CD4-positive, alpha-beta T cell (primary cell): Measurements from ENCODE around the gene PAIP2. TPM values are rescaled to one million over a fixed set of nuclear protein-coding genes. Genes with fewer than 3 reads are reported as not detected.
"Not testable (repeated sequence)": the region's sequence is repeated elsewhere in the genome, so short reads cannot be mapped to it uniquely, and the experiment has no call there.

Experiments used
- ATAC-seq: fragments of 200-7000 bp; cut with Tn5 transposase; one replicate; pipeline ENCODE4 v1.10.0; 2022; ENCODE audit warnings: mild to moderate bottlenecking; ENCODE audit not compliant: poor library complexity
- CTCF ChIA-PET: fragments of 350-600 bp; sonication (Branson Sonifier 250); formaldehyde crosslinking; loops from one replicate; lab custom pipeline; 2021; ENCODE audit warnings: antibody characterized with exemption, inconsistent platforms; lab: Charles Lee
- POLR2A ChIA-PET: fragments of 350-600 bp; sonication (Branson Sonifier 250); formaldehyde crosslinking; loops from one replicate; lab custom pipeline; 2021; ENCODE audit warnings: antibody characterized with exemption, inconsistent platforms; lab: Charles Lee
- DNase-seq, 14 experiments: peaks; one replicate each; pipeline ENCODE4 v3.0.0-alpha.2; 2013 to 2020; ENCODE audit warnings: mixed read lengths in 2 of 14
- H3K27ac ChIP-seq, 2 donors: one replicate each; pipeline versions ENCODE4 v1.5.1 to v1.7.0; 2013; ENCODE audit warnings: low read length in 2 of 2, low read depth in 1 of 2, mild to moderate bottlenecking in 1 of 2
- H3K27me3 ChIP-seq, 2 experiments: 1 replicate in 1 of 2; 2 replicates in 1 of 2; pipeline versions ENCODE4 v1.6.1 to v1.7.0; 2013; ENCODE audit warnings: low read length in 2 of 2, control low read depth in 1 of 2, mild to moderate bottlenecking in 1 of 2, moderate library complexity in 1 of 2; ENCODE audit not compliant: insufficient read depth in 2 of 2, control insufficient read depth in 1 of 2
- H3K36me3 ChIP-seq: one replicate; pipeline ENCODE4 v1.6.1; 2013; ENCODE audit warnings: low read length, control low read depth; ENCODE audit not compliant: insufficient read depth
- H3K4me1 ChIP-seq: one replicate; pipeline ENCODE4 v1.6.1; 2013; ENCODE audit warnings: low read length, control low read depth; ENCODE audit not compliant: insufficient read depth
- H3K4me3 ChIP-seq: one replicate; pipeline ENCODE4 v1.5.1; 2013; ENCODE audit warnings: mild to moderate bottlenecking, low read length, moderate library complexity
- H3K9me3 ChIP-seq, 2 experiments: 1 replicate in 1 of 2; 2 replicates in 1 of 2; pipeline versions ENCODE4 v1.6.1 to v1.7.0; 2013; ENCODE audit warnings: low read length in 2 of 2, mild to moderate bottlenecking in 2 of 2, control low read depth in 1 of 2, moderate library complexity in 1 of 2; ENCODE audit not compliant: control insufficient read depth in 1 of 2, insufficient read depth in 1 of 2
- H3K27ac Mint-ChIP-seq: one replicate; pipeline ENCODE4 v1.8.0; 2020; ENCODE audit warnings: mixed read lengths
- H3K27me3 Mint-ChIP-seq: one replicate; pipeline ENCODE4 v1.8.0; 2021; ENCODE audit warnings: mixed read lengths
- H3K36me3 Mint-ChIP-seq: one replicate; pipeline ENCODE4 v1.8.0; 2021; ENCODE audit warnings: low read depth, mixed read lengths
- H3K4me1 Mint-ChIP-seq: one replicate; pipeline ENCODE4 v1.8.0; 2021; ENCODE audit warnings: low read depth, mixed read lengths
- H3K4me3 Mint-ChIP-seq: one replicate; pipeline ENCODE4 v1.8.0; 2020; ENCODE audit warnings: mild to moderate bottlenecking, mixed read lengths
- H3K9me3 Mint-ChIP-seq: one replicate; pipeline ENCODE4 v1.8.0; 2020; ENCODE audit warnings: mixed read lengths
- CTCF ChIP-seq: fragments of 200-600 bp; IDR thresholded peaks from one replicate; pipeline ENCODE4 v1.8.0; 2022; ENCODE audit warnings: antibody characterized with exemption, mild to moderate bottlenecking
- intact Hi-C, 2 experiments: fragments of 100-400 bp; cut with DNase I in 1 of 2; cut with micrococcal nuclease in 1 of 2; formaldehyde crosslinking; loops; one replicate each; pipeline versions ENCODE4 v1.15.1 to v1.9.0; 2023 to 2025; cut with DNase I, micrococcal nuclease
- total RNA-seq, 174 experiments: library from RNA in 2 of 174; stranded (reverse) in 2 of 174; gene quantifications; one replicate each; pipeline ENCODE4 v1.2.3 and lab custom pipeline; 2021 to 2026

The PAIP2 gene
- total RNA-seq, 2 experiments from 2014 or later = 151 to 156 TPM

- Histone ChIP-seq H3K4me1 (peaks cover 33% of the 10 kb centered on the region), H3K36me3 (peaks cover 6% of the 10 kb centered on the region), H3K27me3 (no peaks in the 10 kb centered on the region), H3K9me3 (no peaks in the 10 kb centered on the region), H3K27ac (peak overlapping the region in 1 of 2 donors; percentile 25), H3K4me3 (no peak overlapping the region)
- H3K9me3 Mint-ChIP-seq = no peaks in the 10 kb centered on the region
- H3K36me3 Mint-ChIP-seq = peaks cover 44% of the 10 kb centered on the region
- intact Hi-C loops = no loop called here
- ATAC-seq = no peak
- DNase-seq = no peak
- POLR2A ChIA-PET = interaction anchor here (6.0 to 8.7 kb wide), 2 partner anchors 12 to 34 kb away, joined by 50 to 79 read pairs; partner anchors contain the start of genes MATR3 and PAIP2
- H3K4me3 Mint-ChIP-seq = peak overlapping the region; percentile 5
- CTCF ChIA-PET = interaction anchor here (1.3 to 1.4 kb wide), 2 partner anchors 30 to 35 kb away, joined by 3 to 5 read pairs; no protein-coding TSS in a partner anchor
- no peak overlapping the region for H3K27ac Mint-ChIP-seq
- peaks cover 92% of the 10 kb centered on the region for H3K4me1 Mint-ChIP-seq
- no peak for TF ChIP-seq CTCF
- no peaks in the 10 kb centered on the region for H3K27me3 Mint-ChIP-seq
Observed at GRCh38 chr5:139306628-139307379, 34.9 kb upstream of the PAIP2 start.

GRCh38 chr5:139308797-139309196 is 32.9 kb upstream of the PAIP2 start:
- ATAC-seq = no peak
- ChIA-PET POLR2A (interaction anchor here (0.7 to 5.2 kb wide), 3 partner anchors 9 to 33 kb away, joined by 3 to 36 read pairs (median 4); partner anchors contain the start of genes MATR3 and PAIP2), CTCF (no interaction called here)
- Histone ChIP-seq H3K4me3 (no peak overlapping the region), H3K27ac (no peak overlapping the region), H3K4me1 (peaks cover 33% of the 10 kb centered on the region), H3K9me3 (no peaks in the 10 kb centered on the region), H3K36me3 (peaks cover 12% of the 10 kb centered on the region), H3K27me3 (no peaks in the 10 kb centered on the region)
- H3K9me3 Mint-ChIP-seq = no peaks in the 10 kb centered on the region
- intact Hi-C loops = no loop called here
- H3K36me3 Mint-ChIP-seq = peaks cover 36% of the 10 kb centered on the region
- TF ChIP-seq CTCF = no peak
- DNase-seq = no peak
- peak overlapping the region; percentile 70 for H3K4me3 Mint-ChIP-seq
- peaks cover 88% of the 10 kb centered on the region for H3K4me1 Mint-ChIP-seq
- H3K27ac Mint-ChIP-seq = peak overlapping the region; percentile 45
- H3K27me3 Mint-ChIP-seq = no peaks in the 10 kb centered on the region

GRCh38 chr5:139310715-139311186 is 30.9 kb upstream of the PAIP2 start:
- H3K9me3 Mint-ChIP-seq, H3K4me3 ChIP-seq, H3K27me3 ChIP-seq, H3K9me3 ChIP-seq, H3K27ac ChIP-seq, H3K27me3 Mint-ChIP-seq, CTCF ChIA-PET, ATAC-seq: not testable (repeated sequence)
- H3K4me3 Mint-ChIP-seq = peak overlapping the region; percentile 17
- Histone ChIP-seq H3K36me3 (peaks cover 28% of the 10 kb centered on the region), H3K4me1 (peaks cover 30% of the 10 kb centered on the region)
- H3K36me3 Mint-ChIP-seq = peaks cover 53% of the 10 kb centered on the region
- DNase-seq = peak in 1 of 14 experiments; percentile 27
- intact Hi-C loops = loop anchor here in 1 of 2 experiments (2.0 kb wide), 1 partner anchor 14 kb away; no protein-coding TSS in a partner anchor
- H3K4me1 Mint-ChIP-seq = peaks cover 87% of the 10 kb centered on the region
- peak overlapping the region; percentile 24 for H3K27ac Mint-ChIP-seq
- POLR2A ChIA-PET = interaction anchor here (5.2 kb wide), 1 partner anchor 17 kb away, joined by 36 read pairs; the partner anchor contains the start of gene MATR3
